Measurements from ENCODE around the gene MED13. TPM values are rescaled to one million over a fixed set of nuclear protein-coding genes. Genes with fewer than 3 reads are reported as not detected.

MED13 gene
- total and polyA plus RNA-seq, 4 donors = 6.6 to 64.0 (median 26.0) TPM

- Histone ChIP-seq H3K4me3 (ENCODE audit: low read depth in 1 of 3, low read length in 3 of 3) (no peak overlapping the region), H3K4me1 (ENCODE audit: control insufficient read depth in 4 of 4, insufficient read depth in 4 of 4, low read length in 3 of 4) (no peaks in the 10 kb centered on the region), H3K9ac (ENCODE audit: low read depth in 1 of 2, low read length in 2 of 2) (no peak overlapping the region), H3K27me3 (ENCODE audit: control insufficient read depth in 4 of 4, insufficient read depth in 4 of 4, low read length in 3 of 4) (no peaks in the 10 kb centered on the region), H3K36me3 (ENCODE audit: control insufficient read depth in 4 of 4, insufficient read depth in 3 of 4, low read depth in 1 of 4, low read length in 3 of 4) (peaks cover 5 to 68% (median 43%) of the 10 kb centered on the region in 4 donors), H3K27ac (ENCODE audit: low read depth in 1 of 2, low read length in 2 of 2) (no peak overlapping the region), H3K9me3 (ENCODE audit: control insufficient read depth in 4 of 4, low read length in 3 of 4) (no peaks in the 10 kb centered on the region)
- DNase-seq (ENCODE audit: low spot score) = no peak
- TF ChIP-seq MAX (IDR thresholded peaks at IDR 0.05) (no peak), CTCF (IDR thresholded peaks at IDR 0.05; ENCODE audit: low read depth, low read length, missing input control) (no peak), FOXA2 (IDR thresholded peaks at IDR 0.05) (no peak), RAD21 (IDR thresholded peaks at IDR 0.05) (no peak), JUND (IDR thresholded peaks at IDR 0.05) (no peak), RXRA (IDR thresholded peaks at IDR 0.05) (no peak), TAF1 (conservative IDR thresholded peaks at IDR 0.05) (no peak), SP1 (IDR thresholded peaks at IDR 0.05) (no peak), HNF4G (IDR thresholded peaks at IDR 0.05) (no peak), FOXA1 (IDR thresholded peaks at IDR 0.05) (no peak)
- WGBS = 92% methylated on average over 2 of the region's 2 CpGs
Observed at GRCh38 chr17:62024866-62025265, 40.2 kb downstream of the MED13 start.

GRCh38 chr17:62017912-62018311, 47.2 kb downstream of the MED13 start:
- Histone ChIP-seq H3K27ac (ENCODE audit: low read depth in 1 of 2, low read length in 2 of 2) (no peak overlapping the region), H3K9me3 (ENCODE audit: control insufficient read depth in 4 of 4, low read length in 3 of 4) (no peaks in the 10 kb centered on the region), H3K4me3 (ENCODE audit: low read depth in 1 of 3, low read length in 3 of 3) (no peak overlapping the region), H3K27me3 (ENCODE audit: control insufficient read depth in 4 of 4, insufficient read depth in 4 of 4, low read length in 3 of 4) (no peaks in the 10 kb centered on the region), H3K9ac (ENCODE audit: low read depth in 1 of 2, low read length in 2 of 2) (no peak overlapping the region), H3K36me3 (ENCODE audit: control insufficient read depth in 4 of 4, insufficient read depth in 3 of 4, low read depth in 1 of 4, low read length in 3 of 4) (peaks cover 0 to 28% (median 16%) of the 10 kb centered on the region in 4 donors), H3K4me1 (ENCODE audit: control insufficient read depth in 4 of 4, insufficient read depth in 4 of 4, low read length in 3 of 4) (peaks cover 0 to 1% (median 0%) of the 10 kb centered on the region in 4 donors)
- DNase-seq (ENCODE audit: low spot score) = no peak
- TF ChIP-seq TAF1 (conservative IDR thresholded peaks at IDR 0.05) = no peak
- no peak for TF ChIP-seq SP1 (IDR thresholded peaks at IDR 0.05)
- no peak for TF ChIP-seq REST (IDR thresholded peaks at IDR 0.05)
- no peak for TF ChIP-seq EGR1 (IDR thresholded peaks at IDR 0.05; ENCODE audit: low read depth in 2 of 2)
- TF ChIP-seq ZBTB33 (IDR thresholded peaks at IDR 0.05) = no peak
- TF ChIP-seq RXRA (IDR thresholded peaks at IDR 0.05) = no peak
- no peak for TF ChIP-seq RAD21 (IDR thresholded peaks at IDR 0.05)
- no peak for TF ChIP-seq CTCF (IDR thresholded peaks at IDR 0.05; ENCODE audit: low read depth, low read length, missing input control)
- TF ChIP-seq FOXA2 (IDR thresholded peaks at IDR 0.05) = no peak
- TF ChIP-seq HNF4A (conservative IDR thresholded peaks at IDR 0.05) = no peak
- TF ChIP-seq YY1 (IDR thresholded peaks at IDR 0.05) = no peak
- no peak for TF ChIP-seq NR2F2 (IDR thresholded peaks at IDR 0.05)
- TF ChIP-seq GABPA (IDR thresholded peaks at IDR 0.05 in 1 of 2, conservative IDR thresholded peaks at IDR 0.05 in 1 of 2) = no peak
- TF ChIP-seq FOXA1 (IDR thresholded peaks at IDR 0.05) = no peak
- no peak for TF ChIP-seq ATF3 (IDR thresholded peaks at IDR 0.05)
- no peak for TF ChIP-seq JUND (IDR thresholded peaks at IDR 0.05)
- no peak for TF ChIP-seq MAX (IDR thresholded peaks at IDR 0.05)
- TF ChIP-seq HNF4G (IDR thresholded peaks at IDR 0.05) = no peak

Data from liver (tissue), 9 donors.